Breast epithelium (tissue), 4 donors: ENCODE results near the gene MPRIP. TPM values are rescaled to one million over a fixed set of nuclear protein-coding genes. Genes with fewer than 3 reads are reported as not detected.
A peak's percentile ranks its signal among the peaks of the same experiment; 100 is the strongest.

Experiments used
- DNase-seq, 2 donors: peaks; one replicate each; pipeline ENCODE4 v3.0.0-alpha.2; 2019; ENCODE audit warnings: low spot score in 2 of 2
- H3K27ac ChIP-seq, 2 donors: fragments of 200-600 bp; sonication (generic) in 1 of 2; one replicate each; pipeline ENCODE4 v1.5.1; 2016 to 2019; ENCODE audit warnings: mild to moderate bottlenecking in 1 of 2
- H3K27me3 ChIP-seq, 2 donors: fragments of 200-600 bp; sonication (generic) in 1 of 2; one replicate each; pipeline versions ENCODE4 v1.5.1 to v1.6.0; 2017 to 2019; ENCODE audit warnings: control low read depth in 1 of 2, mild to moderate bottlenecking in 1 of 2
- H3K36me3 ChIP-seq: fragments of 200-600 bp; one replicate; pipeline ENCODE4 v1.5.1; 2019
- H3K4me1 ChIP-seq, 2 donors: fragments of 200-600 bp; sonication (generic); one replicate each; pipeline ENCODE4 v1.5.1; 2016 to 2019; ENCODE audit warnings: control low read depth in 1 of 2
- H3K4me3 ChIP-seq, 3 donors: fragments of 200-600 bp; sonication (generic); 1 replicate in 2 of 3; 2 replicates in 1 of 3; pipeline ENCODE4 v1.5.1; 2016 to 2019; ENCODE audit warnings: mild to moderate bottlenecking in 3 of 3, moderate library complexity in 2 of 3
- H3K9me3 ChIP-seq, 2 donors: fragments of 200-600 bp; sonication (generic) in 1 of 2; one replicate each; pipeline ENCODE4 v1.5.1; 2016 to 2019; ENCODE audit warnings: control low read depth in 1 of 2
- CTCF ChIP-seq, 3 donors: fragments of 450-650 bp; IDR thresholded peaks; one replicate each; pipeline ENCODE4 v1.5.1; 2016 to 2017; ENCODE audit warnings: antibody characterized with exemption in 3 of 3, mild to moderate bottlenecking in 3 of 3, moderate library complexity in 3 of 3
- POLR2A ChIP-seq: fragments of 450-650 bp; IDR thresholded peaks from one replicate; pipeline ENCODE4 v1.6.1; 2016; ENCODE audit warnings: antibody characterized with exemption, mild to moderate bottlenecking, moderate library complexity
- POLR2AphosphoS5 ChIP-seq, 3 donors: sonication (generic); formaldehyde crosslinking; IDR thresholded peaks; one replicate each; pipeline ENCODE4 v1.6.1; 2017; ENCODE audit warnings: antibody characterized with exemption in 3 of 3
- intact Hi-C: fragments of 100-400 bp; cut with DNase I; formaldehyde crosslinking; loops from one replicate; pipeline ENCODE4 v1.15.1; 2023; ENCODE audit warnings: low total_unique reads
- total RNA-seq, 3 donors: library from RNA; depleted of rRNA; stranded (reverse); fragments of >200 nt; gene quantifications; one replicate each; pipeline ENCODE4 v1.1.0, GENCODE V29; 2016

The MPRIP gene
- total RNA-seq, 3 donors from 2014 or later: 93.1 to 136 (median 124) TPM

- TF ChIP-seq POLR2A: no peak
- TF ChIP-seq CTCF (IDR thresholded peaks at IDR 0.05): no peak
- TF ChIP-seq POLR2AphosphoS5 (IDR thresholded peaks at IDR 0.05): no peak
- H3K4me3 ChIP-seq: no peak overlapping the region
- H3K9me3 ChIP-seq: no peaks in the 10 kb centered on the region
- peaks cover 21% of the 10 kb centered on the region for H3K36me3 ChIP-seq
- intact Hi-C loops: no loop called here
- no peak for DNase-seq
- no peak overlapping the region for H3K27ac ChIP-seq
- no peaks in the 10 kb centered on the region for H3K27me3 ChIP-seq
- no peaks in the 10 kb centered on the region for H3K4me1 ChIP-seq
Observed at GRCh38 chr17:17223736-17224135, 181.5 kb downstream of the MPRIP start.

GRCh38 chr17:17224137-17224536 is 181.9 kb downstream of the MPRIP start:
- TF ChIP-seq POLR2A (no peak), POLR2AphosphoS5 (IDR thresholded peaks at IDR 0.05) (no peak), CTCF (IDR thresholded peaks at IDR 0.05) (no peak)
- intact Hi-C loops: no loop called here
- peaks cover 17% of the 10 kb centered on the region for H3K36me3 ChIP-seq

GRCh38 chr17:17225901-17226300 is 183.6 kb downstream of the MPRIP start:
- DNase-seq: no peak
- TF ChIP-seq CTCF (IDR thresholded peaks at IDR 0.05) (no peak), POLR2AphosphoS5 (IDR thresholded peaks at IDR 0.05) (no peak), POLR2A (no peak)
- peaks cover 16% of the 10 kb centered on the region for H3K36me3 ChIP-seq

More at GRCh38 chr17:17224137-17224536, 181.9 kb downstream of the MPRIP start:
- Histone ChIP-seq H3K9me3 (no peaks in the 10 kb centered on the region), H3K27ac (no peak overlapping the region), H3K4me1 (no peaks in the 10 kb centered on the region), H3K27me3 (no peaks in the 10 kb centered on the region), H3K4me3 (no peak overlapping the region)
- no peak for DNase-seq

GRCh38 chr17:17226451-17227265 is 184.4 kb downstream of the MPRIP start:
- Histone ChIP-seq H3K27me3 (no peaks in the 10 kb centered on the region), H3K4me1 (no peaks in the 10 kb centered on the region), H3K9me3 (no peaks in the 10 kb centered on the region), H3K27ac (no peak overlapping the region), H3K4me3 (no peak overlapping the region), H3K36me3 (peaks cover 16% of the 10 kb centered on the region)
- intact Hi-C loops: no loop called here
- TF ChIP-seq POLR2A: no peak
- no peak for DNase-seq

More at GRCh38 chr17:17225901-17226300, 183.6 kb downstream of the MPRIP start:
- Histone ChIP-seq H3K27ac (no peak overlapping the region), H3K9me3 (no peaks in the 10 kb centered on the region), H3K4me3 (no peak overlapping the region), H3K27me3 (no peaks in the 10 kb centered on the region), H3K4me1 (no peaks in the 10 kb centered on the region)
- intact Hi-C loops: no loop called here

- peaks cover 11% of the 10 kb centered on the region for H3K36me3 ChIP-seq
Observed at GRCh38 chr17:17227608-17228520, 185.6 kb downstream of the MPRIP start.

More at GRCh38 chr17:17227608-17228520, 185.6 kb downstream of the MPRIP start:
- TF ChIP-seq CTCF (IDR thresholded peaks at IDR 0.05) (no peak), POLR2A (no peak), POLR2AphosphoS5 (IDR thresholded peaks at IDR 0.05) (no peak)
- Histone ChIP-seq H3K4me1 (no peaks in the 10 kb centered on the region), H3K27me3 (no peaks in the 10 kb centered on the region), H3K4me3 (no peak overlapping the region), H3K9me3 (no peaks in the 10 kb centered on the region), H3K27ac (no peak overlapping the region)
- peak in 1 of 2 donors; percentile 32 for DNase-seq
- intact Hi-C loops: no loop called here
